Stimulated activated CD8-positive, alpha-beta memory T cell treated with anti-CD3 and anti-CD28 coated beads, Interleukin-2, amount 100 ng/mL, for 1 hour (primary cell): ENCODE measurements around the gene MAEA.

Experiments
- DNase-seq, 2 donors: peaks; one replicate each; pipeline ENCODE4 v3.0.0-alpha.2; 2020; ENCODE audit warnings: low read depth in 2 of 2

MAEA gene

GRCh38 chr4:1249731-1250526 is 39.8 kb upstream of the MAEA start:
- DNase-seq: peak in 1 of 2 donors; percentile 21

- no peak for DNase-seq
These were observed 39.2 kb upstream of the MAEA start for GRCh38 chr4:1250527-1250812.

GRCh38 chr4:1250921-1251772 is 38.5 kb upstream of the MAEA start:
- DNase-seq: no peak

- no peak for DNase-seq
These were observed 38.0 kb upstream of the MAEA start for GRCh38 chr4:1251773-1252066.

- DNase-seq: no peak
These were observed 36.7 kb upstream of the MAEA start for GRCh38 chr4:1252928-1253492.

GRCh38 chr4:1253831-1254230 is 35.9 kb upstream of the MAEA start:
- no peak for DNase-seq

- DNase-seq: no peak
These were observed 34.5 kb upstream of the MAEA start for GRCh38 chr4:1255151-1255550.

GRCh38 chr4:1255699-1256098 is 34.0 kb upstream of the MAEA start:
- no peak for DNase-seq

GRCh38 chr4:1258457-1258856 is 31.2 kb upstream of the MAEA start:
- DNase-seq: no peak

- no peak for DNase-seq
These were observed 29.7 kb upstream of the MAEA start for GRCh38 chr4:1259966-1260365.

- no peak for DNase-seq
These were observed 29.1 kb upstream of the MAEA start for GRCh38 chr4:1260418-1261106.

- DNase-seq: no peak
These were observed 28.4 kb upstream of the MAEA start for GRCh38 chr4:1261107-1261928.

- DNase-seq: no peak
These were observed 24.7 kb upstream of the MAEA start for GRCh38 chr4:1264942-1265341.

GRCh38 chr4:1265351-1265750 is 24.3 kb upstream of the MAEA start:
- DNase-seq: no peak

- DNase-seq: no peak
These were observed 22.6 kb upstream of the MAEA start for GRCh38 chr4:1266881-1267763.

GRCh38 chr4:1269209-1269608 is 20.5 kb upstream of the MAEA start:
- no peak for DNase-seq

GRCh38 chr4:1271686-1272085 is 18.0 kb upstream of the MAEA start:
- DNase-seq: no peak

- DNase-seq: no peak
These were observed 14.8 kb upstream of the MAEA start for GRCh38 chr4:1274871-1275270.

GRCh38 chr4:1276984-1277383 is 12.7 kb upstream of the MAEA start:
- no peak for DNase-seq
